ENCODE measurements around the gene MT1A.

- TF ChIP-seq EZH2 (IDR thresholded peaks at IDR 0.05; ENCODE audit: insufficient read depth, low read length), result no peak
- TF ChIP-seq CTCF (IDR thresholded peaks at IDR 0.05; ENCODE audit: insufficient read depth, low read depth, low read length), result no peak
Observed at GRCh38 chr16:56601325-56601724, 37.1 kb upstream of the MT1A start.
